Measurements from ENCODE around the gene VPS54. TPM values are rescaled to one million over a fixed set of nuclear protein-coding genes. Genes with fewer than 3 reads are reported as not detected.

VPS54 gene
- total RNA-seq, 1 donor = 18.8 TPM

- Histone ChIP-seq H4K20me1 (ENCODE audit: insufficient read depth, low read length) (no peaks in the 10 kb centered on the region), H3K4me2 (ENCODE audit: insufficient read depth, low read length) (no peak overlapping the region), H2AFZ (ENCODE audit: low read length) (no peak overlapping the region), H3K27ac (ENCODE audit: low read depth, low read length) (no peak overlapping the region), H3K4me3 (ENCODE audit: insufficient read depth, low read length) (no peak overlapping the region), H3K9me3 (ENCODE audit: low read depth, low read length) (no peaks in the 10 kb centered on the region), H3K27me3 (ENCODE audit: insufficient read depth, low read length) (no peaks in the 10 kb centered on the region), H3K79me2 (ENCODE audit: insufficient read depth, low read length) (no peaks in the 10 kb centered on the region), H3K4me1 (ENCODE audit: insufficient read depth, low read length) (no peaks in the 10 kb centered on the region), H3K36me3 (ENCODE audit: insufficient read depth, low read length) (no peaks in the 10 kb centered on the region)
- no peak for TF ChIP-seq CTCF (IDR thresholded peaks at IDR 0.05; ENCODE audit: extremely low read depth, low read depth, low read length)
- DNase-seq (ENCODE audit: insufficient read length, low spot score, missing footprints) = no peak
These were observed 26.7 kb upstream of the VPS54 start for GRCh38 chr2:64045938-64046337.

DNA sequence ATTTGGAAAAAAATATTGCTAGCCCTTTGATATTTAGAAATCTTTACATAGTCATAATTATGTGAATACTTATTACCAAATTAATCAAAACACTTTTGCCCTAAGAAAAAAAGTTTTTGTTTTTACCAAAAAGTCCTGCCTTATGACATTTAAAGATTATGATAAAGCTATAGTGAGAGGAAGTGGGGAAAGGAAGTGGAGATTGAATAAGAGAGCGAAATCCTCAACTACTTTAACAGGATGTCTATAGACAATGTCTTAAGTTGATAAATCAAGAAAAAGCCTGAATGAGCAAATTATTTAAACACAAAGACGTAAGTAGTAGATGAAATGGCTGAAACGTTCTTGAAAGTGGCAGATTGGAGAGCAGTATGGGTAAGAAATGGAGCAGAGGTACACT, 20.9 kb upstream of the VPS54 start:
- Histone ChIP-seq H2AFZ (ENCODE audit: low read length) (no peak overlapping the region), H3K36me3 (ENCODE audit: insufficient read depth, low read length) (no peaks in the 10 kb centered on the region), H3K79me2 (ENCODE audit: insufficient read depth, low read length) (no peaks in the 10 kb centered on the region), H4K20me1 (ENCODE audit: insufficient read depth, low read length) (no peaks in the 10 kb centered on the region), H3K4me3 (ENCODE audit: insufficient read depth, low read length) (no peak overlapping the region), H3K27ac (ENCODE audit: low read depth, low read length) (no peak overlapping the region), H3K4me2 (ENCODE audit: insufficient read depth, low read length) (no peak overlapping the region), H3K9me3 (ENCODE audit: low read depth, low read length) (no peaks in the 10 kb centered on the region), H3K27me3 (ENCODE audit: insufficient read depth, low read length) (no peaks in the 10 kb centered on the region), H3K4me1 (ENCODE audit: insufficient read depth, low read length) (peaks cover 15% of the 10 kb centered on the region)
- no peak for TF ChIP-seq CTCF (IDR thresholded peaks at IDR 0.05; ENCODE audit: extremely low read depth, low read depth, low read length)
- DNase-seq (ENCODE audit: insufficient read length, low spot score, missing footprints) = no peak

DNA sequence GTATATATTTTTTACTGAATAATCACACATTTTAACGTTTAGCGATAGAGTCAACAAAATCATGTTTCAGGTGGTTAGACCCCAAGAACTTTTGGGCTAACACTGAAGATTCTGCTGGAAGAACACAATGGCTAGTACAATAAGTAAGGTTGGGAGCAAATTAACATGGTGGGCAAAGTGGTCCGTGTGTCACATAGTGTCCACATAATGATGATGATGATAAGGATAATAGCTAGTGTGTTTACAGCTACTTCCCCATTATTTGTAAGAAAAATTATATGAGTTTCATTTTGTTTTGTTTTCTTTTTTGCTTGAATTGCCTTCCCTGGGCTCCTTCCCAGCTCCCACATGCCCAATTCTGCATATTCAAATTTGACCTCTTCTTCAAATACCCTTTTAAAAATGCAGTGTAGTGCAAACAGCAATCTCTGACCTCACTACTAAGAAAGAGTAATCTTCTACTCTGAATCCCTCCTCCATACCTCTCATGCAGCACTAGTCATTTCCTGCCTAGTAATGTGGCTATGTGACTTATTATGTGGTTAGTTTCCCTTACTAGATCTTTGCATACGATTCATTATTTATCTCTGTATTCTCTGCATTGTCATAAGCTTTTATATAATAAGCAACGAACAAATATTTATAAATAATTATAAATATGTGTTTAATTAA, 16.9 kb upstream of the VPS54 start:
- no peaks in the 10 kb centered on the region for H3K79me2 ChIP-seq (ENCODE audit: insufficient read depth, low read length)
- H3K36me3 ChIP-seq (ENCODE audit: insufficient read depth, low read length) = no peaks in the 10 kb centered on the region
- H3K4me1 ChIP-seq (ENCODE audit: insufficient read depth, low read length) = peaks cover 21% of the 10 kb centered on the region
- no peaks in the 10 kb centered on the region for H4K20me1 ChIP-seq (ENCODE audit: insufficient read depth, low read length)
- H3K4me3 ChIP-seq (ENCODE audit: insufficient read depth, low read length) = no peak overlapping the region
- H3K4me2 ChIP-seq (ENCODE audit: insufficient read depth, low read length) = peak overlapping the region; percentile 47
- no peak for TF ChIP-seq CTCF (IDR thresholded peaks at IDR 0.05; ENCODE audit: extremely low read depth, low read depth, low read length)
- peak; percentile 73 for DNase-seq (ENCODE audit: insufficient read length, low spot score, missing footprints)
- H3K27me3 ChIP-seq (ENCODE audit: insufficient read depth, low read length) = no peaks in the 10 kb centered on the region
- H2AFZ ChIP-seq (ENCODE audit: low read length) = no peak overlapping the region
- H3K9me3 ChIP-seq (ENCODE audit: low read depth, low read length) = no peaks in the 10 kb centered on the region
- peak overlapping the region; percentile 52 for H3K27ac ChIP-seq (ENCODE audit: low read depth, low read length)

DNA sequence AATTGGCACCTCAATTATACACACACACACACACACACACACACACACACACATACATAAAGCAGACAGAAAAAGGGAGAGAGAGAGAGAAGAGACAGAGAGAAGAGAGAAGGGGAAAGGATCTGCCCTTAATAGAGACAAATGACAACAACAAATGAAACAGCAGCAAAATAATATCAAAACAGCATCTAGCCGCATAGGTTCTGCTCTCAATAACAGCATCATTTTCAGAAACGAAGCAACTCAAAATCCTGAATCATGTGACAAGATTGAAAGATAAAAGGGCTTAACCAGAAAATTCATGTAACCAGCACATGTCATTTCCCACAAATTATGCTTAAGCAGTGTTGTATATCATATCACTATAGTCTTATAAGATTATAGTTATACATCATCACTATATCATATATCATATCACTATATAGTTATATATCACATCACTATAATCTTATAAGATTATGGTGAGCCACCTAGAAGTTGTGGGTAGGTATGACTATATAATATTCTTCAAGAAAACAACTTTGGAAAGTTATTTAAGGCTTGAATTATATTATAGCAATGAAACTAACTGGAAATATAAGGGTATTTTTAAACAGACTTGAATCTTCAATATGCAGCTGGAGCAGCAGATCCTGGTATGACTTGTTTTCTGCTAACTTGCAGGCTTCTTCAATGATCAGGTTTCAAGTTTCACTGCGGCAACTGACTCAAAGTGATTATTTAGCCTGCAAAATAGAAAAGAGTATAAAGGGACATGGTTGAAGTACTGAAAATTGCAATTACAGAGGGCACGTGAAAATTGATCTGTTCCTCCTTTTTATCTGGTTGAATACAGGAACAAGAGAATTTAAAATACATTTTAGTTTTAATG, 16.1 kb upstream of the VPS54 start:
- Histone ChIP-seq H4K20me1 (ENCODE audit: insufficient read depth, low read length) (no peaks in the 10 kb centered on the region), H3K27ac (ENCODE audit: low read depth, low read length) (peak overlapping the region; percentile 52), H3K27me3 (ENCODE audit: insufficient read depth, low read length) (no peaks in the 10 kb centered on the region), H2AFZ (ENCODE audit: low read length) (peak overlapping the region; percentile 83), H3K36me3 (ENCODE audit: insufficient read depth, low read length) (no peaks in the 10 kb centered on the region), H3K4me1 (ENCODE audit: insufficient read depth, low read length) (peaks cover 21% of the 10 kb centered on the region), H3K4me3 (ENCODE audit: insufficient read depth, low read length) (no peak overlapping the region), H3K9me3 (ENCODE audit: low read depth, low read length) (no peaks in the 10 kb centered on the region), H3K79me2 (ENCODE audit: insufficient read depth, low read length) (no peaks in the 10 kb centered on the region), H3K4me2 (ENCODE audit: insufficient read depth, low read length) (peak overlapping the region; percentile 47)
- TF ChIP-seq CTCF (IDR thresholded peaks at IDR 0.05; ENCODE audit: extremely low read depth, low read depth, low read length) = no peak
- no peak for DNase-seq (ENCODE audit: insufficient read length, low spot score, missing footprints)

Measured in osteoblast (primary cell).